ENCODE results near the gene RHD.
"Not testable (repeated sequence)": the region's sequence is repeated elsewhere in the genome, so short reads cannot be mapped to it uniquely, and the experiment has no call there.

The RHD gene

GRCh38 chr1:25257196-25257595 is 15.1 kb upstream of the RHD start:
- DNase-seq (ENCODE audit: low read depth): no peak

- not testable (repeated sequence) for DNase-seq (ENCODE audit: low read depth)
Measured at GRCh38 chr1:25259813-25260212, 12.5 kb upstream of the RHD start.

- DNase-seq (ENCODE audit: low read depth): not testable (repeated sequence)
Measured at GRCh38 chr1:25260336-25260735, 12.0 kb upstream of the RHD start.

GRCh38 chr1:25266554-25267287 is 5.6 kb upstream of the RHD start:
- not testable (repeated sequence) for DNase-seq (ENCODE audit: low read depth)

GRCh38 chr1:25267288-25268142 is 4.8 kb upstream of the RHD start:
- peak; percentile 83 for DNase-seq (ENCODE audit: low read depth)

- DNase-seq (ENCODE audit: low read depth): not testable (repeated sequence)
Measured at GRCh38 chr1:25268143-25268760, 4.1 kb upstream of the RHD start.

- DNase-seq (ENCODE audit: low read depth): not testable (repeated sequence)
Measured at GRCh38 chr1:25275648-25276047, 3.3 kb downstream of the RHD start.

GRCh38 chr1:25277295-25277694 is 5.0 kb downstream of the RHD start:
- not testable (repeated sequence) for DNase-seq (ENCODE audit: low read depth)

GRCh38 chr1:25278358-25278757 is 6.0 kb downstream of the RHD start:
- not testable (repeated sequence) for DNase-seq (ENCODE audit: low read depth)

GRCh38 chr1:25278790-25279189 is 6.5 kb downstream of the RHD start:
- DNase-seq (ENCODE audit: low read depth): not testable (repeated sequence)

- DNase-seq (ENCODE audit: low read depth): not testable (repeated sequence)
Measured at GRCh38 chr1:25279693-25280111, 7.4 kb downstream of the RHD start.

- DNase-seq (ENCODE audit: low read depth): not testable (repeated sequence)
Measured at GRCh38 chr1:25285862-25286261, 13.6 kb downstream of the RHD start.

GRCh38 chr1:25287164-25287563 is 14.9 kb downstream of the RHD start:
- DNase-seq (ENCODE audit: low read depth): not testable (repeated sequence)

GRCh38 chr1:25288573-25289101 is 16.3 kb downstream of the RHD start:
- not testable (repeated sequence) for DNase-seq (ENCODE audit: low read depth)

GRCh38 chr1:25290043-25290442 is 17.7 kb downstream of the RHD start:
- not testable (repeated sequence) for DNase-seq (ENCODE audit: low read depth)

- not testable (repeated sequence) for DNase-seq (ENCODE audit: low read depth)
Measured at GRCh38 chr1:25293426-25293825, 21.1 kb downstream of the RHD start.

GRCh38 chr1:25294889-25295826 is 22.8 kb downstream of the RHD start:
- not testable (repeated sequence) for DNase-seq (ENCODE audit: low read depth)

- DNase-seq (ENCODE audit: low read depth): not testable (repeated sequence)
Measured at GRCh38 chr1:25296501-25296900, 24.2 kb downstream of the RHD start.

GRCh38 chr1:25300729-25301128 is 28.4 kb downstream of the RHD start:
- DNase-seq (ENCODE audit: low read depth): not testable (repeated sequence)

- not testable (repeated sequence) for DNase-seq (ENCODE audit: low read depth)
Measured at GRCh38 chr1:25302330-25302729, 30.0 kb downstream of the RHD start.

- DNase-seq (ENCODE audit: low read depth): not testable (repeated sequence)
Measured at GRCh38 chr1:25304936-25305335, 32.6 kb downstream of the RHD start.
